SJSA1 (cell line): ENCODE data around the gene MAML2. TPM values are rescaled to one million over a fixed set of nuclear protein-coding genes. Genes with fewer than 3 reads are reported as not detected.

Experiments used
- DNase-seq, 2 experiments: peaks; one replicate each; pipeline ENCODE4 v3.0.0-alpha.2; 2015 to 2020; ENCODE audit warnings: low spot score in 2 of 2, low read depth in 1 of 2
- H3K27ac ChIP-seq: fragments of 250-450 bp; sonication (Bioruptor Pico); 2 replicates; pipeline ENCODE4 v1.5.1; 2020; ENCODE audit warnings: mild to moderate bottlenecking, moderate library complexity
- H3K27me3 ChIP-seq: fragments of 250-450 bp; sonication (Bioruptor Pico); replicated peaks from 2 replicates; pipeline ENCODE4 v1.5.1; 2020; ENCODE audit warnings: mild to moderate bottlenecking, moderate library complexity
- H3K36me3 ChIP-seq: fragments of 250-450 bp; sonication (Bioruptor Pico); 2 replicates; pipeline ENCODE4 v1.5.1; 2020; ENCODE audit warnings: mild to moderate bottlenecking
- H3K4me1 ChIP-seq: fragments of 250-450 bp; sonication (Bioruptor Pico); replicated peaks from 2 replicates; pipeline ENCODE4 v1.6.1; 2021; ENCODE audit warnings: mild to moderate bottlenecking
- H3K4me3 ChIP-seq: fragments of 250-450 bp; sonication (Bioruptor Pico); 2 replicates; pipeline ENCODE4 v1.5.1; 2020; ENCODE audit warnings: mild to moderate bottlenecking
- H3K9me3 ChIP-seq: fragments of 250-450 bp; sonication (Bioruptor Pico); replicated peaks from 2 replicates; pipeline ENCODE4 v1.5.1; 2020; ENCODE audit warnings: mild to moderate bottlenecking
- total RNA-seq: library from RNA; depleted of rRNA; stranded (reverse); fragments of >200 nt; shearing (Covaris generic); gene quantifications from 2 replicates; pipeline ENCODE4 v1.2.3, GENCODE V29; 2014

Gene MAML2
- total RNA-seq, 1 experiment from 2014 or later = 8.7 TPM

GRCh38 chr11:96219981-96220623 is 122.9 kb downstream of the MAML2 start:
- H3K9me3 ChIP-seq = no peaks in the 10 kb centered on the region
- H3K4me3 ChIP-seq = no peak overlapping the region
- no peaks in the 10 kb centered on the region for H3K36me3 ChIP-seq
- DNase-seq = no peak
- H3K4me1 ChIP-seq = peaks cover 19% of the 10 kb centered on the region
- no peaks in the 10 kb centered on the region for H3K27me3 ChIP-seq
- no peak overlapping the region for H3K27ac ChIP-seq

GRCh38 chr11:96218901-96219300 is 124.1 kb downstream of the MAML2 start:
- Histone ChIP-seq H3K4me3 (no peak overlapping the region), H3K27me3 (no peaks in the 10 kb centered on the region), H3K27ac (no peak overlapping the region), H3K4me1 (peaks cover 30% of the 10 kb centered on the region), H3K9me3 (no peaks in the 10 kb centered on the region), H3K36me3 (no peaks in the 10 kb centered on the region)
- DNase-seq = no peak

GRCh38 chr11:96218006-96218405 is 125.0 kb downstream of the MAML2 start:
- H3K36me3 ChIP-seq = no peaks in the 10 kb centered on the region
- no peak for DNase-seq
- H3K4me3 ChIP-seq = no peak overlapping the region
- H3K27ac ChIP-seq = no peak overlapping the region
- no peaks in the 10 kb centered on the region for H3K27me3 ChIP-seq
- H3K4me1 ChIP-seq = peaks cover 38% of the 10 kb centered on the region
- no peaks in the 10 kb centered on the region for H3K9me3 ChIP-seq

- H3K27ac ChIP-seq = no peak overlapping the region
- no peaks in the 10 kb centered on the region for H3K36me3 ChIP-seq
- H3K27me3 ChIP-seq = no peaks in the 10 kb centered on the region
- no peaks in the 10 kb centered on the region for H3K9me3 ChIP-seq
- DNase-seq = no peak
- no peak overlapping the region for H3K4me3 ChIP-seq
- H3K4me1 ChIP-seq = peaks cover 46% of the 10 kb centered on the region
Measured at GRCh38 chr11:96217206-96217605, 125.8 kb downstream of the MAML2 start.

- Histone ChIP-seq H3K36me3 (no peaks in the 10 kb centered on the region), H3K9me3 (no peaks in the 10 kb centered on the region), H3K4me3 (no peak overlapping the region), H3K27ac (peak overlapping the region; percentile 82), H3K4me1 (peaks cover 54% of the 10 kb centered on the region), H3K27me3 (no peaks in the 10 kb centered on the region)
- no peak for DNase-seq
Measured at GRCh38 chr11:96215826-96216225, 127.2 kb downstream of the MAML2 start.

GRCh38 chr11:96215110-96215782 is 127.7 kb downstream of the MAML2 start:
- DNase-seq = peak in 1 of 2 experiments; percentile 42
- peaks cover 51% of the 10 kb centered on the region for H3K4me1 ChIP-seq

GRCh38 chr11:96214777-96215109 is 128.3 kb downstream of the MAML2 start:
- DNase-seq = peak in 1 of 2 experiments; percentile 4
- Histone ChIP-seq H3K27ac (peak overlapping the region; percentile 82), H3K9me3 (no peaks in the 10 kb centered on the region), H3K27me3 (no peaks in the 10 kb centered on the region), H3K4me3 (no peak overlapping the region), H3K36me3 (no peaks in the 10 kb centered on the region), H3K4me1 (peaks cover 47% of the 10 kb centered on the region)

More at GRCh38 chr11:96215110-96215782, 127.7 kb downstream of the MAML2 start:
- no peaks in the 10 kb centered on the region for H3K27me3 ChIP-seq
- H3K4me3 ChIP-seq = no peak overlapping the region
- no peaks in the 10 kb centered on the region for H3K36me3 ChIP-seq
- peak overlapping the region; percentile 82 for H3K27ac ChIP-seq
- H3K9me3 ChIP-seq = no peaks in the 10 kb centered on the region

GRCh38 chr11:96213500-96213899 is 129.5 kb downstream of the MAML2 start:
- peak in 1 of 2 experiments; percentile 47 for DNase-seq
- H3K27ac ChIP-seq = peak overlapping the region; percentile 69

GRCh38 chr11:96211436-96211835 is 131.6 kb downstream of the MAML2 start:
- Histone ChIP-seq H3K4me3 (no peak overlapping the region), H3K27ac (peak overlapping the region; percentile 69; the same call in 1 of the 2 replicates), H3K27me3 (no peaks in the 10 kb centered on the region), H3K36me3 (no peaks in the 10 kb centered on the region), H3K9me3 (no peaks in the 10 kb centered on the region), H3K4me1 (peaks cover 57% of the 10 kb centered on the region)
- DNase-seq = no peak

More at GRCh38 chr11:96213500-96213899, 129.5 kb downstream of the MAML2 start:
- Histone ChIP-seq H3K4me1 (peaks cover 47% of the 10 kb centered on the region), H3K36me3 (no peaks in the 10 kb centered on the region), H3K9me3 (no peaks in the 10 kb centered on the region), H3K4me3 (no peak overlapping the region), H3K27me3 (no peaks in the 10 kb centered on the region)

- Histone ChIP-seq H3K27me3 (no peaks in the 10 kb centered on the region), H3K9me3 (no peaks in the 10 kb centered on the region), H3K36me3 (no peaks in the 10 kb centered on the region), H3K4me3 (no peak overlapping the region), H3K4me1 (peaks cover 24% of the 10 kb centered on the region), H3K27ac (no peak overlapping the region)
- no peak for DNase-seq
Measured at GRCh38 chr11:96207459-96208449, 135.2 kb downstream of the MAML2 start.

- no peak overlapping the region for H3K27ac ChIP-seq
- no peak for DNase-seq
- no peak overlapping the region for H3K4me3 ChIP-seq
- no peaks in the 10 kb centered on the region for H3K9me3 ChIP-seq
- no peaks in the 10 kb centered on the region for H3K36me3 ChIP-seq
- no peaks in the 10 kb centered on the region for H3K27me3 ChIP-seq
- peaks cover 16% of the 10 kb centered on the region for H3K4me1 ChIP-seq
Measured at GRCh38 chr11:96206955-96207354, 136.0 kb downstream of the MAML2 start.

- Histone ChIP-seq H3K27me3 (no peaks in the 10 kb centered on the region), H3K9me3 (no peaks in the 10 kb centered on the region), H3K4me3 (no peak overlapping the region), H3K36me3 (no peaks in the 10 kb centered on the region), H3K27ac (no peak overlapping the region), H3K4me1 (peaks cover 23% of the 10 kb centered on the region)
- no peak for DNase-seq
Measured at GRCh38 chr11:96205460-96205809, 137.6 kb downstream of the MAML2 start.

- H3K4me3 ChIP-seq = no peak overlapping the region
Measured at GRCh38 chr11:96204721-96205459, 138.1 kb downstream of the MAML2 start.

More at GRCh38 chr11:96204721-96205459, 138.1 kb downstream of the MAML2 start:
- no peaks in the 10 kb centered on the region for H3K9me3 ChIP-seq
- H3K27me3 ChIP-seq = no peaks in the 10 kb centered on the region
- H3K4me1 ChIP-seq = peaks cover 27% of the 10 kb centered on the region
- no peak for DNase-seq
- no peaks in the 10 kb centered on the region for H3K36me3 ChIP-seq
- H3K27ac ChIP-seq = no peak overlapping the region
